ENCODE measurements around the gene LURAP1L. TPM values are rescaled to one million over a fixed set of nuclear protein-coding genes. Genes with fewer than 3 reads are reported as not detected.

Gene LURAP1L
- total RNA-seq, 2 experiments from 2014 or later: not detected

DNA sequence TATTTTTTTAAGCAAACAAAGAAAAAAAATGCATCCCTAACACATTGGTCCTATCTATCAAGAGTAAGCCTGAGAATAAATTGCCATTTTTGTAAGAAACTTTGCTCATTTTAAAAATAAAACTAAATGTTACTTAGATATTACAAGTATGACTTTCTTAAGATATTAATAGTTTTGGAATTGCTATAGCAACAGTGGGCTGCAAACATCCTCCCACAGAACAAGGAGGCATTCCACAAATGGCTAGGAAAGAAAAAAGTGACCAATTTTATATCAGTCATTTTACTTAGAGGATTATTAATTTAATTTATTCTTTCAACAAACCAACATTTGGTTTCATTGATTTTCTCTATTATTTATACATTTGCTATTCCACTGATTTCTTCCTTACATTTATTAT lies 63.7 kb downstream of the LURAP1L start:
- Mint-ChIP-seq H3K4me3 (no peak overlapping the region), H3K9me3 (ENCODE audit: low read depth) (peaks cover 28% of the 10 kb centered on the region), H3K27me3 (no peaks in the 10 kb centered on the region), H3K27ac (no peak overlapping the region), H3K4me1 (no peaks in the 10 kb centered on the region), H3K36me3 (no peaks in the 10 kb centered on the region)
- CTCF ChIA-PET: no interaction called here
- ATAC-seq (no peak), DNase-seq (no peak)

DNA sequence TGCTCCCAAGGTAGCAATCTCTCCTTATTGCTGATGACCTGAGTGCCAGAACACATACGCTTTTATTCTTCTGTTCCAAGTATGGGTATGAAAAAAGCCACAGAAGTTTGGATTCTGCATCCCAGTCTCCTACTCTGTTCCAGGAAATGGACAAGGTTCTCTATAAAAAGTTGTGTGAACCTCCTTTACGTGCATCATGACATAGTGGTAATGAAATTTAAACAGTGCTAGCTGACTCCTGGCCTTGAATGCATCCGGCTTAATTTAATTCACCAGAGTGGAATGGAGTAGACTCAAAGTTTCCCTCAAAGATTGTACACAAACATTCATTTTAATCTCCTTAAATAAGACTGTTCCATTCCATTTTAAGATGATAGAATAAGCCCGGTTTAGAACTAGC lies 68.9 kb downstream of the LURAP1L start:
- H3K27ac Mint-ChIP-seq: no peak overlapping the region
- no peak for DNase-seq
- H3K4me3 Mint-ChIP-seq: no peak overlapping the region
- H3K27me3 Mint-ChIP-seq: no peaks in the 10 kb centered on the region
- CTCF ChIA-PET: no interaction called here
- peaks cover 13% of the 10 kb centered on the region for H3K9me3 Mint-ChIP-seq (ENCODE audit: low read depth)
- ATAC-seq: no peak
- H3K4me1 Mint-ChIP-seq: no peaks in the 10 kb centered on the region
- H3K36me3 Mint-ChIP-seq: no peaks in the 10 kb centered on the region

DNA sequence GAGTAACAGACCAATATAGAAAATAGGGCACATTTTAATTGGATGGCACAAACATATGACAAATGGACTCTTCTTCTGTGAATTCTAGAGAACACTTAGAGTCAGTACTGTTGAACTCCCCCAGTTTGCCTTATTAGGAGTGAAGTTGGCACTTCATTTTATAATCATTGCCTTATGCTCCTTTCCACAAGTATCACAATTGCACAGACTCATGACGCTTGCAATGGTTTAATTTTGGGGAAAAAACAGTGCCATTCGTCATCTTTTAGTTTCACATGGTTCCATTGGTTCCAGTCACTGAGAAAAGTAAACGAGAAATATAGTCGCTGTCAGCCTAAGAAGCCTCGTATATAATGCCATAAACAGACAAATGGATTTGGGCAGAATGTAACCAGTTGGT lies 71.2 kb downstream of the LURAP1L start:
- Mint-ChIP-seq H3K36me3 (no peaks in the 10 kb centered on the region), H3K27ac (no peak overlapping the region), H3K4me3 (no peak overlapping the region), H3K27me3 (no peaks in the 10 kb centered on the region), H3K9me3 (ENCODE audit: low read depth) (peaks cover 13% of the 10 kb centered on the region), H3K4me1 (no peaks in the 10 kb centered on the region)
- no peak for DNase-seq
- ATAC-seq: no peak
- CTCF ChIA-PET: no interaction called here

DNA sequence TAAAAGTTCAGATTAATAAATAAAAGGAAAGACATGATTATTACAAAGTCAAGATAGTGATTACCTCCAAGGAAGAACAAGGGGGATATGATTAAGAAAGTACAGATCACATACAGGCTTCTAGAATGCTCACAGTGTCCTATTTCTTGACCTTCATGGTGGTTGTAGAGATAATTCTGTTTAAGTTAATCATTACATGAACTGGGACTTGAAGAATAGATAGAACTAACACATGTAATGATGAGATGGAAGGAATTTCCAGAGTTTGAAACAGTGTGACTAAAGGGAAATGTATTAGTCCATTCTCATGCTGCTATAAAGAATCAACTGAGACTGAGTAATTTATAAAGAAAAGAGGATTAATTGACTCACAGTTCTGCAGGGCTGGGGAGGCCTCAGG lies 72.7 kb downstream of the LURAP1L start:
- no peaks in the 10 kb centered on the region for H3K27me3 Mint-ChIP-seq
- H3K27ac Mint-ChIP-seq: no peak overlapping the region
- no peaks in the 10 kb centered on the region for H3K36me3 Mint-ChIP-seq
- ATAC-seq (no peak), DNase-seq (no peak)
- H3K9me3 Mint-ChIP-seq (ENCODE audit: low read depth): peaks cover 7% of the 10 kb centered on the region
- H3K4me1 Mint-ChIP-seq: no peaks in the 10 kb centered on the region
- CTCF ChIA-PET: no interaction called here
- H3K4me3 Mint-ChIP-seq: no peak overlapping the region

DNA sequence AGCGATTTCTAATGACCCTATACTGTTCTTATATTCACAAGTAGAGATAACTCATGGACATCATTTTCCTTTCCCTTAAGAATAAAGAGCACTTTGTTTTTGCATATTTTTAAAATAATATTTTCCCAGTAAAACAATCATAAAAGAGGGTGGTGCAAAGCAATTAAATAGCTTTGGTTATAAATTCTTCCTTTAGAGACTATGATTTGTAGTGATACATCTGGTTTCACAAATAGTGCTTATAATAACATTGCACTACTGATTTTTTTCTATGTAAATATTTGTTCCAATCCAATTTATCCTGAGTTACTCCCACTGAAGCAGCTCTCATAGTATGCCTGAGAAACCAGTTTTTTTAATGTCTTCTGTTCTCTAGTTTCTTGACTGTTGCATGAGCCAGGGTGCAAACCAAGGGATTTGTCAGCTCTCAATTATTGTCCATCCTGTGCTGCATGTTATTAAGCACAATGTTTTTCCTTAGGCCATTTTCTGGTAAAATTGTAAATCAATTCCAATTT lies 74.7 kb downstream of the LURAP1L start:
- no peaks in the 10 kb centered on the region for H3K27me3 Mint-ChIP-seq
- DNase-seq: no peak
- no peak overlapping the region for H3K27ac Mint-ChIP-seq
- CTCF ChIA-PET: no interaction called here
- no peak for ATAC-seq
- H3K4me3 Mint-ChIP-seq: no peak overlapping the region
- H3K9me3 Mint-ChIP-seq (ENCODE audit: low read depth): peaks cover 7% of the 10 kb centered on the region
- H3K4me1 Mint-ChIP-seq: no peaks in the 10 kb centered on the region
- H3K36me3 Mint-ChIP-seq: no peaks in the 10 kb centered on the region

DNA sequence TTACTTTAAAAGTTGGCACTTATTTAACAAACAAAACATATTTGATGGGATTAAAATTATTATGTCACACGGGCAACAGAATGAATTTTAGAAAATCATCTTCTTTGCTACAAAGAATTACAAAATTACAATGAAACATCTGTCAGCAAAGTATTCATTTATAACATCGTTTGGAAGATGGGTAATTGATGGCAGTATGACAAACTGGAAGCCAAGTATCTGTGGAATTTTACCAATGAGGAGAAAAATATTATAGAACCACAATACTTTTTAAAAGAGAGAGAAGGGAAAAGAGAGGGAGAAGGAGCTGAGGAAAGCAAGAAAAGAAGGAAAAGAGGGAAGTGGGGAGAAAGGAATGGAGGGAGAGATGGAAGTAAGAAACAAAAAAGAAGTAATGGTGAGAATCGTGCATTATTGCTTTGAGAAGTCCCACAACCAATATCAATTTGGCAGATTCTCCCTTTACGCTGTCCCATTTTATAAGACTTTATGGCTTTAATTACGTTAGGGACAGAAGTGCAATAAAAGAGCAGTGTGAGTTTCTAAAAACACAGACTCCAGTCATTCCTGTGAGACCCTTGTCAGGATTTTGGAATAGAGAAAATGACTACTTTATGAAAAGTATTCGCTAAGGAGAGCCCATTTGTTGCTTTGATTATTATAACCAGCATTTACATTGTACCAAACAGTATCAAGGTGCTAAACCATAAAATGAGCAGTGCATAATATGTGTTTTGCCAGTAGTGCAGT lies 76.7 kb downstream of the LURAP1L start:
- H3K36me3 Mint-ChIP-seq: no peaks in the 10 kb centered on the region
- H3K27me3 Mint-ChIP-seq: no peaks in the 10 kb centered on the region
- H3K4me1 Mint-ChIP-seq: no peaks in the 10 kb centered on the region
- no peak overlapping the region for H3K27ac Mint-ChIP-seq
- CTCF ChIA-PET: no interaction called here
- no peak for ATAC-seq
- peaks cover 10% of the 10 kb centered on the region for H3K9me3 Mint-ChIP-seq (ENCODE audit: low read depth)
- no peak overlapping the region for H3K4me3 Mint-ChIP-seq
- DNase-seq: no peak

DNA sequence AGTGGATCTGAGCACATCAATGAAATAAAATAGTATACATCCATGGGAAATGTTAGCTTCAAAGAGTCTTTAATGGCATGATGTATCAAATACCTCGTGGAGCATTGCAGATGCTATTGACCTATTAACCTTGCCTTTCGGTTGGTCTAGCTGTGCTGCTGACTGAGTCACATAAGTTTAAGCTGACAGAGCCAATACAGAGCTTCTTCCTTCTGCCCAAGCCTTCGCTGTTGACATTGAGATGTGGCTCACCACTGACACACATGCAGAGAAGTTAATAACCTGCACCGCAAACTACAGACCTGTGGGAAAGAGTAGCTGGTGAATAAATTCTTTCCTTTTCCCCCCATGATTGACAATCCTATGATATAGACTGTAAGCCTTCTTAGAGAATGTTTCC lies 78.2 kb downstream of the LURAP1L start:
- no peaks in the 10 kb centered on the region for H3K27me3 Mint-ChIP-seq
- no peak overlapping the region for H3K27ac Mint-ChIP-seq
- no peaks in the 10 kb centered on the region for H3K4me1 Mint-ChIP-seq
- DNase-seq (no peak), ATAC-seq (no peak)
- H3K9me3 Mint-ChIP-seq (ENCODE audit: low read depth): peaks cover 11% of the 10 kb centered on the region
- no peak overlapping the region for H3K4me3 Mint-ChIP-seq
- no peaks in the 10 kb centered on the region for H3K36me3 Mint-ChIP-seq
- CTCF ChIA-PET: no interaction called here

DNA sequence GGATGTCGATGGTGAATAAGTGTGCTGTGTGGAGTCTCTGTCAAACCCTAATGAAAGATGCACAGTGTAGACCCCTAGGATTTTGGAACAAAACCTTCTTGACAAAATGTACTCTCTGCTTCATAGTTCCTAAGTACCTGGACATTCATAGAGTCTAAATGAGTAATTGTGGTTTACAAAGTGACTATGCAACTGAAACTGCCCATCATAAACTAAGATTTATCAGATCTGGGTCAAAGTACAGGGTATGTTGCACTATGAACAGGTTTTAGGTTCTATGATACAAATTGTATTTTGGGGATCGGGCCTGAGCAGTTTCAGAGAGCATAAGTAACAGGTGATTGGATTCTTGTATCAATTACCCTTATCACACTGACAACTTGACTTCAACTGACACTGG lies 79.4 kb downstream of the LURAP1L start:
- CTCF ChIA-PET: no interaction called here
- DNase-seq: no peak
- Mint-ChIP-seq H3K4me1 (no peaks in the 10 kb centered on the region), H3K9me3 (ENCODE audit: low read depth) (peaks cover 11% of the 10 kb centered on the region), H3K27ac (no peak overlapping the region), H3K4me3 (no peak overlapping the region), H3K36me3 (no peaks in the 10 kb centered on the region), H3K27me3 (no peaks in the 10 kb centered on the region)
- ATAC-seq: no peak

DNA sequence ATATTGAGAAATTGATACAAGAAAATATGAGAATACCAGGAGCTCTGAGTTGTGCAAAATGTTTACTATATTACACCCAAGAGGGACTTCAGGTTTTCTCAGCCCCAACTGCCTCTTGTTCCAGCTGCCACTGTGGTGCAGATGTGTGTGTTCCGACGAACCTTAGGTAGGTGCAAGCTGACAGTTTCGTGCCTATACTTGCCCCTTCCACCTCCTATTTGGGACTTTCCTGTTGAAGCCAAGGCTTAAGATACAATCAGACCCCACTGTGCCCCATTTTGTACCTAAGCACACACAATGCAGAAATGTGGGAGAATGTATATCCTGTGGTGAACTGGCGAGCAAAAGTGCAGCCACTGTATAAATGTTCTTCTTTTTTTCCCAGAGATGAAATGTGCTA lies 80.2 kb downstream of the LURAP1L start:
- CTCF ChIA-PET: no interaction called here
- no peak for ATAC-seq
- H3K27me3 Mint-ChIP-seq: no peaks in the 10 kb centered on the region

DNA sequence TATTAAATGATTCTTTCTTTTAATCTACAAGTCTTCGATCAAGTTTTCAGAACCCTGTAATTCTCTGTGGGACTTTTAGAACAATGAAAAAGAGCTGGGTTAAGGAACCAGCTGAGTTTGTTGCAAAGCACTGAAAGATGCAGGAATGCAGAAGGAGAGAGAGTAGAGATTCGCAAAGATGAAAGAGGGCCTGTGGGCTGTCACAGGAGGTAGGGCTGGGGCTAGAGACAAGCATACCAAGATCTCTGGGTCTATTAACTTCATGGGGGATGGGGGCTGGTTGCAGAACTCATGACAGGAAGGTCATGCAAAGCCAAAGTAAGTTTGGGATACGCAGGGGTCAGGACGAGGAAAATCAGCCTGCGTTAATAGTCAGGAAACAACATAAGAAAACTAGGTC lies 81.8 kb downstream of the LURAP1L start:
- H3K27ac Mint-ChIP-seq: no peak overlapping the region
- H3K4me3 Mint-ChIP-seq: no peak overlapping the region
- H3K36me3 Mint-ChIP-seq: no peaks in the 10 kb centered on the region
- CTCF ChIA-PET: no interaction called here
- no peaks in the 10 kb centered on the region for H3K4me1 Mint-ChIP-seq
- H3K9me3 Mint-ChIP-seq (ENCODE audit: low read depth): peaks cover 11% of the 10 kb centered on the region
- DNase-seq: no peak
- H3K27me3 Mint-ChIP-seq: no peaks in the 10 kb centered on the region
- ATAC-seq: no peak

More for the DNA sequence above, 80.2 kb downstream of the LURAP1L start:
- DNase-seq: no peak
- Mint-ChIP-seq H3K36me3 (no peaks in the 10 kb centered on the region), H3K27ac (no peak overlapping the region), H3K4me3 (no peak overlapping the region), H3K4me1 (no peaks in the 10 kb centered on the region), H3K9me3 (ENCODE audit: low read depth) (peaks cover 11% of the 10 kb centered on the region)

DNA sequence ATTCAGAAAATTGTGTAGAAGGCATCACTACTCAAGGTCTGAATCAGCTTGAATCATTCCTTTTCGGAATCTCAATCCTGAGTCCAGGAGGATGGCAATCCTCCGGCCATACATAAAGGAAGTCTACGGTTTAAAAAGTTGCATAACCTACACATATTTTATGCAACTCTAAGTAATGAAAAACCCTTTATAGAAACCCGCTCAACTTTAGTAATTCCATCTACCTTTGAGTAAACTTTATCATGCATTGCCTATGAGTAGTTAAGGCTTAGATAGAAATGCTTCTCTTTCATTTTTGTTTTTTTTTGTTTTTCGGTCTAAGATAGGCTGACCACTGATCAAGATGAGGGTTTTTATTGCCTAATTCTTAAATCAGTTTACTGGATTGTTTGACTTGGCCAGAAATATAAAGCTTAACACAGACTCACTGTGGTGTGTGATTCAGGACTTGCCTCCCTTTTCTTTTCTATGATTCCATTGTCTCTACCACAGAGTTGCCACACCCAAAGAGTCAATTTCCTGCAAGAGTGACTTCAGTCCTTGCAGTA lies 85.0 kb downstream of the LURAP1L start:
- peaks cover 7% of the 10 kb centered on the region for H3K9me3 Mint-ChIP-seq (ENCODE audit: low read depth)
- no peaks in the 10 kb centered on the region for H3K4me1 Mint-ChIP-seq
- no peak for ATAC-seq
- no peaks in the 10 kb centered on the region for H3K36me3 Mint-ChIP-seq
- no peak for DNase-seq
- H3K27me3 Mint-ChIP-seq: no peaks in the 10 kb centered on the region
- H3K4me3 Mint-ChIP-seq: no peak overlapping the region
- no peak overlapping the region for H3K27ac Mint-ChIP-seq
- CTCF ChIA-PET: no interaction called here

DNA sequence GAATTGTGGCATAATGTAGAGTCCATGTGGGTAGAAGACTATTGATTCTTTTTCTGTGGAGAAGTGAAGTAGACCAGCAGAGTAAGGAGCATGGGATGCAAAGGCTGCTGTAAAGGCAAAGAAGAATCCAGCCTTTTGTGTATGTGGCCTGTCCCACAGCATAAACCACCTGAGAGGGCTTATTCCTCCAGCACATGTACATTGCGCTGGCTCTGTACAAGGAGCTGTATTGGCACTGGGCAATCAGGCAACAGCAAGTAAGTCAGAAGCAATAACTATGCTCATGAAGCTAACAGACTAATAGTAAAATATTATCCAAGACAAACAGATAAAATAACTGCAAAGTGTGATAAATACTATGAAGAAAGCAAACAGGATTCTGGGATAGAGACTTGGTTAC lies 86.2 kb downstream of the LURAP1L start:
- H3K4me3 Mint-ChIP-seq: no peak overlapping the region
- H3K27ac Mint-ChIP-seq: no peak overlapping the region
- H3K36me3 Mint-ChIP-seq: no peaks in the 10 kb centered on the region
- peaks cover 7% of the 10 kb centered on the region for H3K9me3 Mint-ChIP-seq (ENCODE audit: low read depth)
- no peak for DNase-seq
- ATAC-seq: no peak
- CTCF ChIA-PET: no interaction called here
- no peaks in the 10 kb centered on the region for H3K4me1 Mint-ChIP-seq
- no peaks in the 10 kb centered on the region for H3K27me3 Mint-ChIP-seq

DNA sequence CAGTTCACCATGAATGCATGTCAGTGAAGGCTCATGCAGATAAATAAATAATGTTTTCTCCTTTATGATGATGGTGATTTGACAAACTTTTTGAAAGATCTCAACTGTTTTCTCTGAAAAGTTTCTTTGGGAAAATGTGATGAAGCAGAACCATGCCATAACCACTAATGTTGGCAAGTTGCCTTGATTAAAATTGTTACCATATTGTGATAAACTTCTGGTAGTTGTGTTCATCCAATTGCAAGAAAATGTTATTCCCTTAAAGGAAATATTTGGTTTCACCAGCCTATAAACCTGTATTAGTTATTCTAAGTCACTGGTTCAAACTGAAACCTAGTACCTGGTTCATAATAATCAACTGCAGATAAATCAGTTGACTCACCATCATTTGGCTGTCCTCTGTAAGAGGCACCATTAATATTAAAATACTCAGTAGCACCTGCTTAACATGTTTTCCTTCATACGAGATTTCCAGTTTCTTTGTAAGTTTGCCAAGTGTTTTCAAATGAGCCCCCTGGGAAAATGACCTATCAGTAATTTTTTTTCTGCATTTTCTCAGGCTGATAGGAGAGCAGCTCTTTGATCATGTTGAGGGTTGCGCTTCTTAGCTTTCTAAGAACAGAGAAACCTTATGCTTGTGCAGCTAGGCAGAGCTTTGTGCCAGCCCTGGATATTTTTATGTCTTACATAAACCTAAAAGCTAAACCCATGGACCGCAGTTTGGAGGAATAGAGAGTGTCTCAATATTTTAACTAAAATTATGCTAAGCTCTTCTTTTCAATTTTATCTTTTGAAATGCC lies 88.0 kb downstream of the LURAP1L start:
- ATAC-seq: no peak
- Mint-ChIP-seq H3K36me3 (no peaks in the 10 kb centered on the region), H3K4me3 (no peak overlapping the region), H3K9me3 (ENCODE audit: low read depth) (peaks cover 3% of the 10 kb centered on the region), H3K27me3 (no peaks in the 10 kb centered on the region), H3K4me1 (no peaks in the 10 kb centered on the region), H3K27ac (no peak overlapping the region)
- no peak for DNase-seq
- CTCF ChIA-PET: no interaction called here

DNA sequence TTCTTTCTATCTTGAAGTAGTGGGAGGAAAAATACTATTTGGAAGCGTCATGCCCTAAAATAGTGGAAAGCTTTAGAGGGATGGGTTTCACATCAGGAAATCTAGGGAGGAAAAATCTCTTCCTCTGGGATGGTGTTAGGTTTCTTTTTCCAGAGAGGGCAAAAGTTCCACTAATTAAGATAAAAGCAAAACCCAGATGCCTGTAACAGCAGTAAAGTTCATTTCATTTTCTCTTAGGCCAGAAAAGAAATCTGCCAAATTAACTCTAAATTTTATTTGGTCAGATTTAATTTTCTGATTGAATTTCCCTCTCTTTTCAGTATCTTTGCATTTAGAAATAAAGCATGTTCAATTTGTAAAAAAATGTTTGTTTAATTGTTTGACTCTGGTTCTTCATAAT lies 88.8 kb downstream of the LURAP1L start:
- H3K27me3 Mint-ChIP-seq: no peaks in the 10 kb centered on the region
- no peak for ATAC-seq
- CTCF ChIA-PET: no interaction called here
- DNase-seq: no peak
- H3K36me3 Mint-ChIP-seq: no peaks in the 10 kb centered on the region
- H3K4me1 Mint-ChIP-seq: no peaks in the 10 kb centered on the region
- H3K27ac Mint-ChIP-seq: no peak overlapping the region
- H3K4me3 Mint-ChIP-seq: no peak overlapping the region
- H3K9me3 Mint-ChIP-seq (ENCODE audit: low read depth): peaks cover 6% of the 10 kb centered on the region
